ENCODE results near the gene LSM4.

The LSM4 gene

DNA sequence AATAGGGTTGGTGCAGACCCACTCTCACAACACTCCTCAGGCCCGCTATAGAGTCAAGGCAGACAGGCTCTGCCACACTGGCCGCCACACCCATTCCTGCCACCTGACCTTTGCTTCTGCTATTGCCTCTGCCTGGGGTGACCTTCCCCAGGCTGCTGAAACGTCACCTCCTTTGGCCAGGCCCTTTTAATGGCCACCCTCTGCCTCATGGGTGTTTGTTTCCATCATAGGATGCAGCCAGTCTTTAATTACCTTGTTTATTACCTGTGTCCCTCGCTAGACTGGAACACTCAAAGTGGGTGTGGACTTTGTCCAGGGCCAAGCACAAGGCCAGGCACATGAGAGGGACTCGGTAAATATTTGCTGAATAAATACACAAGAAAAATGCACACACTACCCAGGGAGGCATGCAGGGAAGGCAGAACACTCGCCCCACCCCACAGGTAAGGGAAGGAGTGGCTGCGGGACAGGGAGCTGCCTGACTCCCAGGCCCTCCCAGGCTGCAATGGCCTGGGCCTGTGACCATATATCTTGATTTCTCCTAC, 3.2 kb downstream of the LSM4 start:
- Mint-ChIP-seq H3K27ac (peak overlapping the region in 2 of 3 experiments; percentile 56 to 74), H3K36me3 (ENCODE audit: low read depth) (peaks cover 8% of the 10 kb centered on the region), H3K4me1 (peaks cover 28% of the 10 kb centered on the region), H3K9me3 (no peaks in the 10 kb centered on the region), H3K27me3 (ENCODE audit: low read depth) (no peaks in the 10 kb centered on the region), H3K4me3 (peak overlapping the region; percentile 56 to 67 (median 61))
- TF ChIP-seq, protein P1, sequence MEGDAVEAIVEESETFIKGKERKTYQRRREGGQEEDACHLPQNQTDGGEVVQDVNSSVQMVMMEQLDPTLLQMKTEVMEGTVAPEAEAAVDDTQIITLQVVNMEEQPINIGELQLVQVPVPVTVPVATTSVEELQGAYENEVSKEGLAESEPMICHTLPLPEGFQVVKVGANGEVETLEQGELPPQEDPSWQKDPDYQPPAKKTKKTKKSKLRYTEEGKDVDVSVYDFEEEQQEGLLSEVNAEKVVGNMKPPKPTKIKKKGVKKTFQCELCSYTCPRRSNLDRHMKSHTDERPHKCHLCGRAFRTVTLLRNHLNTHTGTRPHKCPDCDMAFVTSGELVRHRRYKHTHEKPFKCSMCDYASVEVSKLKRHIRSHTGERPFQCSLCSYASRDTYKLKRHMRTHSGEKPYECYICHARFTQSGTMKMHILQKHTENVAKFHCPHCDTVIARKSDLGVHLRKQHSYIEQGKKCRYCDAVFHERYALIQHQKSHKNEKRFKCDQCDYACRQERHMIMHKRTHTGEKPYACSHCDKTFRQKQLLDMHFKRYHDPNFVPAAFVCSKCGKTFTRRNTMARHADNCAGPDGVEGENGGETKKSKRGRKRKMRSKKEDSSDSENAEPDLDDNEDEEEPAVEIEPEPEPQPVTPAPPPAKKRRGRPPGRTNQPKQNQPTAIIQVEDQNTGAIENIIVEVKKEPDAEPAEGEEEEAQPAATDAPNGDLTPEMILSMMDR (IDR thresholded peaks at IDR 0.05; ENCODE audit: unreplicated experiment in 3 of 3) = no peak

DNA sequence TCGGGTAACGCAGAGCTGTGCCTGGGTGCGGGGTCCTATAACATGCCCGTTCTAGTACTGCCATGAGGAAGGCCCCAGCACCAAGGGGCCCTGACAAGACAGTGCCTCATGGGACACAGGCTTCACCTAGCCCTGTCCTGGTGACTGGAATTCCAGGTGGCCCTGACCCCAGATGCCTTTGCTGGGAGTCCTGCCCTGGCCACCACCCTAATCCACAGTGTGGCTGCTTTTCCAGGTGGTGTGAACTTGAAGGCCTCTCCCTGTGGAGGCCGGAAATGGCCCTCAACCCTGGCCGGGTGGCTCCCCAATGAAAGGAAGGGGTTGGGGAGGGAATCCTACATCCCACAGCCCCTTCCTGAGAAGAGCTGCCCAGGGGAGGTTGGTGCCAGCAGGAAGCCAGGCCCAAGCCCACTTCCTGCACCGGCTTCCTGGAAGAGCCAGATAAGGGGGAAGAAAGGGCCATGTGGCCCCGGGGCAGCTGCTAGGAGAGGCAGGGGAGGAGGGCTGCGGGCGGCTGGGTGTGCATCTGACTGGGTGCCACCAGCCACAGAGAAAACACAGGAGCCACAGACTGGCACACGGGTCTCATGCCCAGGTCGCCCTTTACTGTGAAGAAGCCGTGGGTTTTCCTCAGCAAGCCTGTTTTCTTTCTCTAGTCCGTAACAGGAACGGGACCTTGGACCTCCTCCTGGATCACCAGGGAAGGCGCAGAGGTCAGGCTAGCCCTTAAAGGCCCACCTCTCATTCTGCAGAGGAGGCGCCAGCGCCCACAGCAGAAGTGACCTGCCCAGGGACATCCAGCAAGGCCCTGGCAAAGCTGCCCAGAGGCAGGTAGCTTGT, 4.7 kb downstream of the LSM4 start:
- Mint-ChIP-seq H3K4me1 (peaks cover 19% of the 10 kb centered on the region), H3K4me3 (peak overlapping the region in 2 of 3 experiments; percentile 27 to 37), H3K27me3 (ENCODE audit: low read depth) (no peaks in the 10 kb centered on the region), H3K27ac (peak overlapping the region in 2 of 3 experiments; percentile 21 to 27), H3K36me3 (ENCODE audit: low read depth) (peaks cover 12% of the 10 kb centered on the region), H3K9me3 (no peaks in the 10 kb centered on the region)
- TF ChIP-seq, protein P1 (IDR thresholded peaks at IDR 0.05; ENCODE audit: unreplicated experiment in 3 of 3) = no peak

DNA sequence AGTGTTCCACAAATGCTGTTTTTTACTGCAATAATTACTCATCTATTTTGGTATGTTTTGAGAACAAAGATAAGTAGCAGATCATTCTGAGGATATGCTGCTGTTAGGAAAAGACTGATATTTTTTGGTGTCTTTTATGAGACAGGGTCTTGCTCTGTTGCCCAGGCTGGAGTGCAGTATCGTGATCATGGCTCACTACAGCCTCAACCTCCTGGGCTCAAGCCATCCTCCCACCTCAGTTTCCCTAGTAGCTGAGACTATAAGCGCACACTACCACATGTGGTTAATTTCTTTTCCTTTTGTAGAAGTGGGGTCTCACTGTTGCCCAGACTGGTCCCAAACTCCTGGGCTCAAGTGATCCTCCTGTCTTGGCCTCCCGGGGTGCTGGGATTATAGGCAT, 9.5 kb downstream of the LSM4 start:
- no peaks in the 10 kb centered on the region for H3K27me3 Mint-ChIP-seq (ENCODE audit: low read depth)
- H3K4me1 Mint-ChIP-seq = no peaks in the 10 kb centered on the region
- H3K27ac Mint-ChIP-seq = no peak overlapping the region

DNA sequence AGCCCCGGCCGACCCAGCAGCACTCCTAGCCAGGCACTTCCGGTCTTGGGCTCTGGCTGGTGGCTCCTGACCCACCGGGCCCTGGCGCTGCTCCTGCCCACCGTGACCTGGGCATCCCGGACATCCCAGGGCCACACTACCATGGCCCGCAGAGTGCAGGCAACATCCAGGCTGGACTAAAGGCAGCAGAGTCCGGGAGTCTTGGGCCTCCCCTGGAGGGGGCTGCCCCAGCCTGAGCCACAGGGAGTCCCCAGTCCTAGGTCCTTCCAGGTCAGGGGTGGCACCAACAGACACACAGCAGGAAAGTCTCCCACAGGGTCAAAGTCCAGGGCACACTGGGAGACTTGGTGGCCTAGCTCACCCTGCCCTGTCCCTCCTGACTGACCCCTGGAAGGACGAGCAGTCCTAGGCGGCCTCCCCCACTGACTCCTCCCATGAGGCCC, 10.8 kb downstream of the LSM4 start:
- no peak overlapping the region for H3K27ac Mint-ChIP-seq
- H3K4me1 Mint-ChIP-seq = peaks cover 2% of the 10 kb centered on the region
- TF ChIP-seq, protein P1 (IDR thresholded peaks at IDR 0.05; ENCODE audit: unreplicated experiment in 3 of 3) = no peak
- no peaks in the 10 kb centered on the region for H3K27me3 Mint-ChIP-seq (ENCODE audit: low read depth)
- peaks cover 17% of the 10 kb centered on the region for H3K36me3 Mint-ChIP-seq (ENCODE audit: low read depth)
- no peak overlapping the region for H3K4me3 Mint-ChIP-seq
- H3K9me3 Mint-ChIP-seq = no peaks in the 10 kb centered on the region

More for the DNA sequence above, 9.5 kb downstream of the LSM4 start:
- Mint-ChIP-seq H3K9me3 (no peaks in the 10 kb centered on the region), H3K36me3 (ENCODE audit: low read depth) (peaks cover 12% of the 10 kb centered on the region), H3K4me3 (no peak overlapping the region)
- TF ChIP-seq, protein P1 (IDR thresholded peaks at IDR 0.05; ENCODE audit: unreplicated experiment in 3 of 3) = no peak

DNA sequence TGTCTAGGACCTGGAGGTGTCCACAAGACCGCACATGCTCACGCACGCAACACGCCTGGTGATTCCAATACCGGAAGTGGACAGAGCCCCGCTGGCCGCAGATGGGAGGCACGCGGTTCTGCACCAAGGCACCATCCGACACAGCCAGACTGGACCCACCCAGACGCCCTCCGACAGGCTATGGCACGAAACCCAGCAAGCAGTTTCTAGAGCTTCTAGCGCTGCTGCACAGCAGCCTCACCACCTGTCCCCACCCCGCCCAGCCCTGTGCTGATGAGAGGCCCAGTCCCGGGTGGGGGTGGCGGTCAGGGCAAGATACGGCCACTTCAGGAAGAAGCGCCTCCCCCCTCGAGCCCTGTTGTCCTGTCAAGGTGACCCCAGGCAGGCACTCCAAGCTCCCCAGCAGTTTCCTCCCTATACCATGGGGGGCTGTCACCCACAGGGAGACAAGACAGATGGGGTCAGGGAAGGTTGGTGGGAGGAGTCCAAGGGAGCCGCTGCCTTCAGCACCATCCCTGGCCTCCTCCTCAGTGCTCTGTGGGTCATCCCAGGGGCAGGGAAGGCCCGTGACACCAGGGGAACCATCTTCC, 11.3 kb downstream of the LSM4 start:
- Mint-ChIP-seq H3K4me3 (no peak overlapping the region), H3K27ac (no peak overlapping the region), H3K4me1 (peaks cover 7% of the 10 kb centered on the region), H3K9me3 (no peaks in the 10 kb centered on the region), H3K27me3 (ENCODE audit: low read depth) (no peaks in the 10 kb centered on the region), H3K36me3 (ENCODE audit: low read depth) (peaks cover 22% of the 10 kb centered on the region)
- TF ChIP-seq, protein P1 (IDR thresholded peaks at IDR 0.05; ENCODE audit: unreplicated experiment in 3 of 3) = no peak

All from nephron (organoid).